ENCODE measurements around the gene MMRN1.

DNA sequence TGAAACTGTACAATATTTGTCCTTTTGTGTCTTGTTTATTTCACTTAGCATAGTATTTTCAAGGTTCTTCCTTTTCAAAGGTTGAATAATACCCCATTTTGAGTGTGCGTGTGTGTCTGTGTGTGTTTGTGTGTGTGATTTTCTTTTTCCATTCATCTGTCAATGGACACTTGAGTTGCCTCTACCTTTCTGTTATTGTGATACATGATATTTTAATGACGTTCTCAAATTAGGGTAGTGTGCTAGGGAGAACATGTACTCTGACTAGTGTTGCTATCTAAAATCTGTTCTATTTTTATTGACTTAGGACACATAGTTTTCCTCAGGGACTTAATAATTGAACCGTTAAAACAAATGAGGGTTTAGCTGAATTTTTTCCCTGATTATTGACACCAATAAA, 9.9 kb downstream of the MMRN1 start:
- TF ChIP-seq CTCF (IDR thresholded peaks at IDR 0.05) (no peak), SIN3A (IDR thresholded peaks at IDR 0.05; ENCODE audit: borderline replicate concordance, insufficient read depth, low read depth, low read length) (no peak), POLR2AphosphoS5 (IDR thresholded peaks at IDR 0.05; ENCODE audit: low read depth, low read length) (no peak)
- TF ChIP-seq, protein P1, sequence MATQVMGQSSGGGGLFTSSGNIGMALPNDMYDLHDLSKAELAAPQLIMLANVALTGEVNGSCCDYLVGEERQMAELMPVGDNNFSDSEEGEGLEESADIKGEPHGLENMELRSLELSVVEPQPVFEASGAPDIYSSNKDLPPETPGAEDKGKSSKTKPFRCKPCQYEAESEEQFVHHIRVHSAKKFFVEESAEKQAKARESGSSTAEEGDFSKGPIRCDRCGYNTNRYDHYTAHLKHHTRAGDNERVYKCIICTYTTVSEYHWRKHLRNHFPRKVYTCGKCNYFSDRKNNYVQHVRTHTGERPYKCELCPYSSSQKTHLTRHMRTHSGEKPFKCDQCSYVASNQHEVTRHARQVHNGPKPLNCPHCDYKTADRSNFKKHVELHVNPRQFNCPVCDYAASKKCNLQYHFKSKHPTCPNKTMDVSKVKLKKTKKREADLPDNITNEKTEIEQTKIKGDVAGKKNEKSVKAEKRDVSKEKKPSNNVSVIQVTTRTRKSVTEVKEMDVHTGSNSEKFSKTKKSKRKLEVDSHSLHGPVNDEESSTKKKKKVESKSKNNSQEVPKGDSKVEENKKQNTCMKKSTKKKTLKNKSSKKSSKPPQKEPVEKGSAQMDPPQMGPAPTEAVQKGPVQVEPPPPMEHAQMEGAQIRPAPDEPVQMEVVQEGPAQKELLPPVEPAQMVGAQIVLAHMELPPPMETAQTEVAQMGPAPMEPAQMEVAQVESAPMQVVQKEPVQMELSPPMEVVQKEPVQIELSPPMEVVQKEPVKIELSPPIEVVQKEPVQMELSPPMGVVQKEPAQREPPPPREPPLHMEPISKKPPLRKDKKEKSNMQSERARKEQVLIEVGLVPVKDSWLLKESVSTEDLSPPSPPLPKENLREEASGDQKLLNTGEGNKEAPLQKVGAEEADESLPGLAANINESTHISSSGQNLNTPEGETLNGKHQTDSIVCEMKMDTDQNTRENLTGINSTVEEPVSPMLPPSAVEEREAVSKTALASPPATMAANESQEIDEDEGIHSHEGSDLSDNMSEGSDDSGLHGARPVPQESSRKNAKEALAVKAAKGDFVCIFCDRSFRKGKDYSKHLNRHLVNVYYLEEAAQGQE (IDR thresholded peaks at IDR 0.05; ENCODE audit: insufficient read depth in 1 of 2, low read depth in 2 of 2, low read length in 1 of 2), result no peak
